GM12873 (cell line): ENCODE data around the gene IGF2R.

ENCODE experiments used
- CTCF ChIP-seq: IDR thresholded peaks from 2 replicates; pipeline ENCODE4 v1.5.1; 2012; ENCODE audit warnings: low read depth, mild to moderate bottlenecking, moderate library complexity, low read length, control low read depth; ENCODE audit not compliant: insufficient read depth; ENCODE audit errors: missing control alignments

The IGF2R gene

DNA sequence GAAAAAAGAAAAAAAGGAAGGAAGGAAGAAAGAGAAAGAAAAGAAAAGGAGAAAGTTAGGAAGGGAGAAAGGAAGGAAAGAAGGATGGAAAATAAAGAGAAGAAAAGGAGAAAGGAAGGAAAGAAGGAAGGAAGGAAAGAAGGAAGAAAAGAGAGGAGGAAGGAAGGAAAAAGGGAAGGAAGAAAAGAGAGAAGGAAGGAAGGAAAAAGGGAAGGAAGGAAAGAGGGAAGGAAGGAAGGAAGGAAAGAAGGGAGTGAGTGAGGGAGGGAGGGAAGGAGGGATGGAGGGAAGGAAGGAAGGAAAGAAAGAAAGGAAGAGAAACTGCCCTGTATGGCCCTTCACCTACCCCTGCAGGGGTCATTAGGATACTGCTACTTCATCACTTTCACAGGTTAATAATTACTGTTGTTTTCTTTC, 12.9 kb upstream of the IGF2R start:
- TF ChIP-seq CTCF, result no peak

- no peak for TF ChIP-seq CTCF
Measured at GRCh38 chr6:159957071-159957673, 11.7 kb upstream of the IGF2R start.

DNA sequence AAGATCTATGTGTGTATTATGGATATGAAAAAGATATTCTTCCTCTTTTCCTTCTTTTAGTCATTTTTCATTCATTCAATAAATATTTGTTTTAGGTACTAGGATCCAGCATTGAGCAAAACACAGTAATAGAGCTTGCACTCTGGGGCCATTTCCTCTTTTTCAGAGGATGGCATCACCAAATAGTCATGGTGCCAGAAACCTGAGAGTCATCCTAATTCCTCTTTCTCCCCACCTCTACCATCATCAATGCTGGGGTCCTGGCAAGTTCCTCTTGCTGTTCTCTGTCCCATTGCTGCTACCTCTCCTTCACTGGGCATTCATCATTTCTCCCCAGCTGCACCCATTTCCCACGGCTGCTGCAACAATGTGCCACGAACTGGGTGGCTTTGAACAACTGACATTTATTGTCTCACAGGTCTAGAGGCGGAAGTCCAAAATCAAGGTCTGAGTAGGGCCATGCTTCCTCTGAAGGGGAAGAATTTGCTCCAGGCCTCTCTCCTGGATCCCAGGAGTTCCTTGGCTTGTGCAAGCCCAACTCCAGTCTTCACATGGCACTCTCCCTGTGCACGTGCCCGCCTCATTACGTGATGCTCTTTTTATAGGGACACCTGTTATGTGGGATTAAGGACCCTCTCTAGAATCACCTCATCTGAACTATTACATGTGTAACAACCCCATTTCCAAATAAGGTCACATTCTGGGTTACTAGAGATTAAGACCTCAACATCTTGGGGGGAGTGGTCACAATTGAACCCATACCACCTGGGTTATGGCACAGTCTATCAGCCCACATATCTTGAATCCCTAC, 9.5 kb upstream of the IGF2R start:
- no peak for TF ChIP-seq CTCF

DNA sequence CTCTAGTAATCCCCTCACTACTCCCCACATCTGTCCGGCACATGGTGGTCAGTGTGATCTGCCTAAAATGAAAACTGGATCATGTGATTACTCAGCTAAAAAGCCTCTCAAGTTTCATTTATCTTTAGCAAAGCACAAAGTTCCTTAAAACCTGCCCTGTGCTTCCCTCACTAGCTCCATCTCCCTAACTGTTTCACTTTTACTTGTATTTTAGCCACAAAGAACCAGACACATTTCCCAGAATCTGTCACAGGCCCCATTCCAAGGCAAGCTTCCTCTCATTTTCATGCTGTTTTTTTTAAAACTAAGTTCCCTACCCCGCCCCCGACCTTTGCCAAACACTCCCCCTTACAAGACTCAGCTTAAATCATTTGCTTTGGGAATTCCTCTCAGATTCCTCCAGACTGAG, 8.9 kb upstream of the IGF2R start:
- no peak for TF ChIP-seq CTCF

DNA sequence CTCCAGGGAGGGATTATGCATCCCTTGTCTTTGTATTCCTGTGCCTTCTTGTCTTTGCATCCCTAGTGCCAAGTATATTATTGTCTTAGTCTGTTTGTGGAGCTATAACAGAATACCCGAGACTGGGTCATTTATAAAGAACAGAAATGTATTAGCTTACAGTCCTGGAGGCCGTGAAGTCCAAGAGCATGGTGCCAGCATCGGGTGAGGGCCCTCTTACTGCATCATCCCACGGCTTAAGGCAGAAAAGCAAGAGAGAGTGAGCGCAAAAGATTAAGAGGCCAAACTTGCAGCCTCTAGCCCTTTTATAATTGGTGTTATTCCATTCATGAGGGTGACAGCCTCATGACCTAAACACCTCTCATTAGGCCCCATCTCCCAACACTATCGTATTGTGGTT, 8.4 kb upstream of the IGF2R start:
- TF ChIP-seq CTCF, result no peak

- no peak for TF ChIP-seq CTCF
Measured at GRCh38 chr6:159961528-159961927, 7.4 kb upstream of the IGF2R start.

- no peak for TF ChIP-seq CTCF
Measured at GRCh38 chr6:159963111-159963510, 5.8 kb upstream of the IGF2R start.
